Ascending aorta (tissue), 2 donors: Measurements from ENCODE around the gene MTG2. TPM values are rescaled to one million over a fixed set of nuclear protein-coding genes. Genes with fewer than 3 reads are reported as not detected.

Source experiments
- DNase-seq, 2 donors: peaks; one replicate each; pipeline ENCODE4 v3.0.0-alpha.2; 2019; ENCODE audit warnings: low spot score in 2 of 2
- H3K27ac ChIP-seq, 2 donors: fragments of 200-600 bp; sonication (generic); one replicate each; pipeline ENCODE4 v1.5.1; 2016 to 2017; ENCODE audit warnings: mild to moderate bottlenecking in 1 of 2
- H3K27me3 ChIP-seq: fragments of 200-600 bp; sonication (generic); one replicate; pipeline ENCODE4 v1.5.1; 2017
- H3K36me3 ChIP-seq, 2 donors: fragments of 200-600 bp; sonication (generic); one replicate each; pipeline ENCODE4 v1.5.1; 2016
- H3K4me1 ChIP-seq, 2 donors: fragments of 200-600 bp; sonication (generic); one replicate each; pipeline ENCODE4 v1.5.1; 2016 to 2017; ENCODE audit warnings: mild to moderate bottlenecking in 1 of 2
- H3K4me3 ChIP-seq, 2 donors: fragments of 200-600 bp; sonication (generic); one replicate each; pipeline ENCODE4 v1.5.1; 2016 to 2017; ENCODE audit warnings: mild to moderate bottlenecking in 1 of 2
- H3K9me3 ChIP-seq, 2 donors: fragments of 200-600 bp; sonication (generic); one replicate each; pipeline ENCODE4 v1.5.1; 2016
- CTCF ChIP-seq, 3 experiments: fragments of 200-600 bp in 2 of 3; fragments of 450-650 bp in 1 of 3; sonication (generic) in 2 of 3; IDR thresholded peaks; one replicate each; pipeline ENCODE4 v1.5.1; 2016 to 2019; ENCODE audit warnings: antibody characterized with exemption in 3 of 3, mild to moderate bottlenecking in 1 of 3, moderate library complexity in 1 of 3
- intact Hi-C: fragments of 100-400 bp; cut with DNase I; formaldehyde crosslinking; loops from one replicate; pipeline ENCODE4 v1.15.1; 2023
- total RNA-seq: library from RNA; depleted of rRNA; stranded (reverse); fragments of >200 nt; gene quantifications from one replicate; pipeline ENCODE4 v1.1.0, GENCODE V29; 2016

Gene MTG2
- total RNA-seq, 1 donor from 2014 or later: 14.5 TPM

- peak in 1 of 3 experiments; percentile 6 for TF ChIP-seq CTCF (IDR thresholded peaks at IDR 0.05)
- no peaks in the 10 kb centered on the region for H3K27me3 ChIP-seq
- H3K4me1 ChIP-seq: peaks cover 9 to 31% of the 10 kb centered on the region in 2 donors
- H3K36me3 ChIP-seq: peaks cover 21 to 23% of the 10 kb centered on the region in 2 donors
- intact Hi-C loops: loop anchor here (1.0 to 10.0 kb wide), 5 partner anchors 21 to 654 kb away; partner anchors contain the start of genes LSM14B, MRGBP and OSBPL2
- no peaks in the 10 kb centered on the region for H3K9me3 ChIP-seq
- DNase-seq: peak in 1 of 2 donors; percentile 91
- H3K27ac ChIP-seq: peak within 1 kb of the TSS; percentile 92 to 97
- H3K4me3 ChIP-seq: peak within 1 kb of the TSS; percentile 91 to 99
Measured at GRCh38 chr20:62143081-62143956, 39.5 kb upstream of the MTG2 start, which contains the start of the genes PSMA7 and SS18L1. TSS of gene PSMA7 (minus strand) at chr20:62143394. CDS start at chr20:62143303, 91 bp downstream. TSS of gene SS18L1 (plus strand) at chr20:62143769. CDS start at chr20:62143821, 52 bp downstream.

- intact Hi-C loops: loop anchor here (1.0 to 10.0 kb wide), 6 partner anchors 22 to 653 kb away; partner anchors contain the start of genes LSM14B, MRGBP, OSBPL2 and TAF4
- peaks cover 9 to 31% of the 10 kb centered on the region in 2 donors for H3K4me1 ChIP-seq
- DNase-seq: peak in 1 of 2 donors; percentile 72
Measured at GRCh38 chr20:62143957-62144825, 38.6 kb upstream of the MTG2 start.

GRCh38 chr20:62145688-62146018, 37.2 kb upstream of the MTG2 start:
- no peak overlapping the region for H3K27ac ChIP-seq
- peak overlapping the region in 1 of 2 donors; percentile 99 for H3K4me3 ChIP-seq
- no peak for TF ChIP-seq CTCF (IDR thresholded peaks at IDR 0.05)
- no peaks in the 10 kb centered on the region for H3K36me3 ChIP-seq
- no peaks in the 10 kb centered on the region for H3K27me3 ChIP-seq
- intact Hi-C loops: loop anchor here (10.0 kb wide), 1 partner anchor 229 kb away; no protein-coding TSS in a partner anchor
- peaks cover 9 to 25% of the 10 kb centered on the region in 2 donors for H3K4me1 ChIP-seq
- no peaks in the 10 kb centered on the region for H3K9me3 ChIP-seq
- no peak for DNase-seq

More at GRCh38 chr20:62143957-62144825, 38.6 kb upstream of the MTG2 start:
- H3K27ac ChIP-seq: peak overlapping the region; percentile 92 to 97
- TF ChIP-seq CTCF (IDR thresholded peaks at IDR 0.05): peak in 1 of 3 experiments; percentile 12
- H3K27me3 ChIP-seq: no peaks in the 10 kb centered on the region
- peak overlapping the region; percentile 91 to 99 for H3K4me3 ChIP-seq
- H3K9me3 ChIP-seq: no peaks in the 10 kb centered on the region
- H3K36me3 ChIP-seq: peaks cover 12 to 15% of the 10 kb centered on the region in 2 donors

- Histone ChIP-seq H3K27ac (no peak overlapping the region), H3K27me3 (no peaks in the 10 kb centered on the region), H3K36me3 (no peaks in the 10 kb centered on the region), H3K4me3 (no peak overlapping the region), H3K4me1 (peaks cover 9 to 20% of the 10 kb centered on the region in 2 donors), H3K9me3 (no peaks in the 10 kb centered on the region)
- TF ChIP-seq CTCF (IDR thresholded peaks at IDR 0.05): no peak
- no peak for DNase-seq
- intact Hi-C loops: loop anchor here (10.0 kb wide), 1 partner anchor 229 kb away; no protein-coding TSS in a partner anchor
Measured at GRCh38 chr20:62146019-62146755, 36.6 kb upstream of the MTG2 start.
